Measurements from ENCODE around the gene RFLNA.
A peak's percentile ranks its signal among the peaks of the same experiment; 100 is the strongest.

Gene RFLNA

GRCh38 chr12:124347805-124348658 lies 53.1 kb downstream of the RFLNA start:
- intact Hi-C loops (cut with DNase I): loop anchor here (5.0 kb wide), 1 partner anchor 419 kb away; no protein-coding TSS in a partner anchor
- DNase-seq: peak in 25 of 42 donors; percentile 25 to 72 (median 46)

DNA sequence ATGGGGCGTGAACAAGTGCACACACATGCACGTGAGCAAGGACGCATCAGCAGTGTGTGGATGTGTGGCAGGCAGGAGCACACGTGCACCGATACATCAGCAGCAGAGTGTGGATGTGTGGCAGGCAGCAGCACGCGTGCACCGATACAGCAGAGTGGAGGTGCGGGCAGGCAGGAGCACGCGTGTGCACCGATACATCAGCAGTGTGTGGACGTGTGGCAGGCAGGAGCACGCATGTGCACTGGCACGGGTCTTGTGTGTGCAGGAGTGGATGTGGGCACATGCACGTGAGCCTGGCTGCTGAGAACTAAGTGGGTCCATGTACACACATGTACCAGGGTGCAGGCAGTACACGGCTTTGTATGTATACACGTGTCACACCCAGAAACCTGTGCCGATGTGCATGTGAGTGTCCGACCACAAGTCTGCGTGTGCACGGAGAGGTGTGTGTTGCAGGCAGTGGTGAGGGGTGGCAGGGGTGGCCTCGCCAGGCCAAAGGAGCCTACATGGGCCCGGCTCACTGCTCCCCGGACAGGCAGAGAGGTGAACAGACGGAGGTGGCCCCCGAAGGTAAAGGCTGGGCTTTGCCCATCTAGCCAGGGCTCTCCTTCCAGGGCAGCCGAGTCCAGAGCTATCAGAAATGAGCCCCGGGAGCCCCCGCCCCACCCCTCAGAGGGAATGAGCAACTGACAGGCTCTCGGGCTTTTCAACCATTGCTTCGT lies 53.9 kb downstream of the RFLNA start:
- intact Hi-C loops (cut with DNase I): loop anchor here (5.0 kb wide), 1 partner anchor 418 kb away; no protein-coding TSS in a partner anchor

DNA sequence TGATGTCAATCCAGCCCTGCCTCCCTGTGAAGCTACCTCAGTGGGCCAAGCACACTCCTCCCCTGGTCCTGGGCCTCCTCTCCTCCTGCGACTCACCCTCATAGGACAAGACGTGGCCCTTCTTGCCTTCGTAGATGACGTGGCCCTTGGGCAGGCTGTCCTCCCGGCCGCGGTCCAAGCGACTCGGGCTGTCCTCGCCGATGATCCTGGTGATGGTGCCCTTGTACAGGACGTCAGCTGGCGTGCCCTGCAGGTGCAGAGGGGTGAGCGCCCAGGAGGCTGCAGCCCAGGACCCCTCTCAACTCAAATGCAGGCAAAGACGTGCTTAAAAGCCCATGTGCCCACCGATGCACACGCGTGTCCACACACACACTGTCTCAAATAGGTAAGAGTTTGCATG lies 55.6 kb downstream of the RFLNA start:
- intact Hi-C loops (cut with DNase I): no loop called here
- no peak for DNase-seq

More for the DNA sequence above, 53.9 kb downstream of the RFLNA start:
- DNase-seq: peak in 9 of 42 donors; percentile 19 to 44 (median 31)

DNA sequence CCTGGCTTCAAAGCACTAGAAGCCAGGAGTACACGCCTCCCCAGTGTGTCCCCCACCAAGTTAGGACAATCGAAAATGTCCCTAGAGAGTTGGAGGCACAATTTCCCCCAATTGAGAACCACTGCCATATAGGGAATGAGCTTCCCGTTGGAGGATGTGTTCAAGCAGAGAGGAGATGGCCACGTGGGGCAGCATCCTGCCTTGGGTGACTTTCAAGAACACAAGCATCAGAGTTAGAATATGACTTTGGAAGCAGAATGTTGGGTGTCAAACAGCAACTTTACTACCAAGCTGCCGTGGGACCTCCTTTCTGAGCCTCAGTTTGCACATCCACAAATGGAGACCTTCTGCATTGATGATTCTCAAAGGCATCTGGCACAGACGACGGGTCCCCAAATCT lies 56.5 kb downstream of the RFLNA start:
- intact Hi-C loops (cut with DNase I): no loop called here
- no peak for DNase-seq

GRCh38 chr12:124352257-124352656 lies 57.4 kb downstream of the RFLNA start:
- no peak for DNase-seq

GRCh38 chr12:124352839-124353238 lies 57.9 kb downstream of the RFLNA start:
- intact Hi-C loops (cut with DNase I): no loop called here
- DNase-seq: peak in 6 of 42 donors; percentile 20 to 60 (median 32)

More at GRCh38 chr12:124352257-124352656, 57.4 kb downstream of the RFLNA start:
- intact Hi-C loops (cut with DNase I): no loop called here

GRCh38 chr12:124354400-124354799 lies 59.5 kb downstream of the RFLNA start:
- no peak for DNase-seq
- intact Hi-C loops (cut with DNase I): no loop called here

- no peak for DNase-seq
- intact Hi-C loops (cut with DNase I): no loop called here
These were observed 61.3 kb downstream of the RFLNA start for GRCh38 chr12:124356221-124356620.

DNA sequence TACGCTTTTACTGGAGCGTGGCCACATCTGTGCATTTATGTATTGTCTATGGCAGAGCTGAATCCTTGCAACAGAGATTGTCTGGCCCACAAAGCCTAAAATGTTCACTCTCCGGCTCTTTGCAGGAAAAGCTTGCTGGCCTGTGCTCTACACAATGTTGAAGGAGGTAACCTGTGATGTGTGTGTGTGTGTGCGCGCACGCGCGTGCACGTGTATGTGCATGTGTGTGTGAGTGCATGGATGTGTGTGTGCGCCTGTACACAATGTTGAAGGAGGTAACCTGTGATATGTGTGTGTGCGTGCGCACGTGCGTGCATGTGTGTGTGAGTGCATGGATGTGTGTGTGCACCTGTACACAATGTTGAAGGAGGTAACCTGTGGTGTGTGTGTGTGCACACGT lies 62.7 kb downstream of the RFLNA start:
- intact Hi-C loops (cut with DNase I): no loop called here
- DNase-seq: no peak

- intact Hi-C loops (cut with DNase I): no loop called here
- no peak for DNase-seq
These were observed 63.7 kb downstream of the RFLNA start for GRCh38 chr12:124358572-124358971.

DNA sequence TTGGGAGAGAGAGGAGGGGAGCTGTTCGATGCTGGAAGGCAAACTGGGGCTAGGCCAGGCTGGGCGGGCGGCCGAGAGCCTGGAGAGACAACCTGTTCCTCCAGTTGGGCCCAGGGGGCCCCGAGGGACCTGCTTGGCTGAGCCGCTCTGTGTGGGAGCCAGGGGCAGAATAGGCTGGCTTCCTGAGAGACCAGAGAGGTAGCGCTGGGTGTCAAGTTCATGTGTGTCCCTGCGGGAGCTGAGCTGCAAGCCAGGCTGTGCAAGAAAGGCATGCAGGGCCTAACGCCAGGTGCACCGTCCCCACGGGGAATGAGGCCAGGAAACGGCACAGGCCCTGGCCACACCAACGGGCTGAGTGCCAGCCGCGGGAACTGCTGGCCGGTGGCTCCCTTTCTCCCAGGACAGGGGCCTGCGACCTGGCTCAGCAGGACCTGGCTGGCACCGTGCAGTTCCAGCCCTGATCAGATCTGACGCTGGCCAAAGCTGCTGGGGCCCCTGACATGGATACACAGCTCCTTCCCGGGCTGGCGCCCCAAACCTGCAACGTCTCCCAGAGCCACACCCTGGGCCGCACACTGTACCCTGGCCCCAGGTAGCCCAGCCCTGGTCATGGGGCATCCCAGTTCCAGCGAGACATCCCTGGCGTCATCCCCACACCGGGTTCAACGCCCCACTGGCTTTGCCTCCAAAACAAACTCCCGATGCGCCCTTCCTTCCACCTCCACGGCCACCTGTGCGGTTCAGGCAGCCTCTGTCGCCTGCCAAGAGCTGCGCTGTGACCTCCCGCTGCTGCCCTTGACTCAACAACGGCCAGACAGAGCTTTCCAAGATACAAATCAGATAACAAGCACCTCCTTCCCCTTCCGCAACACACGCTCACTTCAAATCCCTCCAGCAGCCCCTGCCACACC lies 65.0 kb downstream of the RFLNA start:
- DNase-seq: peak in 29 of 42 donors; percentile 14 to 86 (median 65)
- intact Hi-C loops (cut with DNase I): no loop called here

DNA sequence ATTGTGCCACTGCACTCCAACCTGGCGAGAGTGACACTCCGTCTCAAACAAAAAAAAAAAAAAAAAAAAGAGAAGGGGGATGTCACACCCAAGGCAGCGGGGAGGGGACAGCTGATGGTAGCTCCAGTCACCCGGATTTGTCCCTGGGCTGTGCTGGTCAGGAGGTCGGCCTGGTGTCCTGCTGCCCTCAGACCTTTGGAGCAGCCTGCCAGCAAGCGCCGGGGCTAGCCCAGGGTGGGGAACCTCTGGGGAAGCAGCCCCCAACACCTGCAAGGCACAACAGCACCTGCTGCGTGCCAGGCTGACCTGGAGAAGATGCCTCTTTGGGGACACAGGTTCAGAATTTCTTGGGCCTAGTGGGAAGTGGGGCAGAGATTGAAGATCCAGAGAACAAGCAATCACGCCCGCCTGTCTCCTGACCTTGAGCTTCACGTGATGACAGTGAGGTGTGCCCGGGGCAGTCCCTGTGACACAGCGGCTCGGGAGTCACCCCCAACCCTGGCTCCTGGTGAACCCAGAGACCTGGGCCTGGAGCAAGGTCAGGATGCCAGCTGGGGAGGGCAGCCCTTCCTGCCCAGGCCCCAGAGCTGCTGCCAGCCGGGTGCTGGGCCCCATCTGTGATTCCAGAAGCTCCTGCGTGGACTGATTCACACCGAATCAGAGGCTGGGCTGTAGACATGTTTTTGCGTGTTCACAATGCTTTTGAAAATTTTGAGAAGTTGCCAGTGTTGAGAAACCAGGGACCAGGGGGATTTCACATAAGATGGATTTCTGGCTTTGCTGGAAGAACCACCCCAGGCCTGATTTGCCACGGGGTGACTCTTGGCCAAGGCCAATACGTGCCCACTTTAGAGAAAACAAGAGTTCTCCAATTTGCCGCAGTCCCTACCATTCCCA lies 66.4 kb downstream of the RFLNA start:
- intact Hi-C loops (cut with DNase I): no loop called here
- DNase-seq: no peak

- no peak for DNase-seq
- intact Hi-C loops (cut with DNase I): no loop called here
These were observed 67.1 kb downstream of the RFLNA start for GRCh38 chr12:124361996-124362395.

- DNase-seq: no peak
- intact Hi-C loops (cut with DNase I): no loop called here
These were observed 68.6 kb downstream of the RFLNA start for GRCh38 chr12:124363353-124363965.

GRCh38 chr12:124364543-124364942 lies 69.7 kb downstream of the RFLNA start:
- no peak for DNase-seq
- intact Hi-C loops (cut with DNase I): no loop called here

Measured in head of caudate nucleus (tissue), 42 donors.